Panc1 (cell line): ENCODE data around the gene SUFU. TPM values are rescaled to one million over a fixed set of nuclear protein-coding genes. Genes with fewer than 3 reads are reported as not detected.

ENCODE experiments used
- ATAC-seq: fragments of 200-7000 bp; cut with Tn5 transposase; 2 replicates; pipeline ENCODE4 v1.9.1; 2020; ENCODE audit warnings: mild to moderate bottlenecking, moderate library complexity
- BruUV-seq: library from RNA; stranded (reverse); fragments of 400-500 nt; replicated peaks from 2 replicates; lab custom pipeline; 2021; lab: Mats Ljungman, UMichigan
- CTCF ChIA-PET: fragments of 300-600 bp; sonication (Branson Sonifier 250); formaldehyde crosslinking; loops from one replicate; lab custom pipeline; 2022; ENCODE audit warnings: antibody characterized with exemption; lab: Charles Lee
- POLR2A ChIA-PET: fragments of 300-600 bp; sonication (Branson Sonifier 250); formaldehyde crosslinking; loops from one replicate; lab custom pipeline; 2022; ENCODE audit warnings: antibody characterized with exemption; lab: Charles Lee
- DNase-seq: peaks from one replicate; pipeline ENCODE4 v3.0.0-alpha.2; 2010; ENCODE audit warnings: low read depth, low spot score
- H3K27ac ChIP-seq: 2 replicates; pipeline ENCODE4 v1.5.1; 2011; ENCODE audit warnings: mild to moderate bottlenecking, low read length, inconsistent platforms
- H3K27me3 ChIP-seq: fragments of 200-500 bp; sonication (Bioruptor generic); 2 replicates; pipeline ENCODE4 v1.6.0; 2014; ENCODE audit warnings: low read length, inconsistent platforms; ENCODE audit not compliant: control insufficient read depth, insufficient read depth
- H3K36me3 ChIP-seq: fragments of 200-500 bp; sonication (Bioruptor generic); 2 replicates; pipeline ENCODE4 v1.5.1; 2014; ENCODE audit warnings: inconsistent platforms, mild to moderate bottlenecking, low read length, moderate library complexity; ENCODE audit not compliant: control insufficient read depth, insufficient read depth
- H3K4me1 ChIP-seq: 2 replicates; pipeline ENCODE4 v1.5.1; 2011; ENCODE audit warnings: inconsistent platforms, mild to moderate bottlenecking, low read length, moderate library complexity; ENCODE audit not compliant: control insufficient read depth, insufficient read depth
- H3K4me3 ChIP-seq, 2 experiments: 2 replicates each; pipeline ENCODE4 v1.5.1; 2011 to 2012; ENCODE audit warnings: low read depth in 2 of 2, low read length in 2 of 2, mild to moderate bottlenecking in 2 of 2, inconsistent platforms in 1 of 2, moderate library complexity in 1 of 2
- H3K9me3 ChIP-seq: fragments of 200-500 bp; sonication (Bioruptor generic); 2 replicates; pipeline ENCODE4 v1.5.1; 2014; ENCODE audit warnings: low read depth, mild to moderate bottlenecking, inconsistent platforms, low read length, moderate library complexity; ENCODE audit not compliant: control insufficient read depth, insufficient read depth
- POLR2AphosphoS5 ChIP-seq: IDR thresholded peaks from 2 replicates; pipeline ENCODE4 v1.6.1; 2012; ENCODE audit warnings: mild to moderate bottlenecking, low read depth, low read length, moderate library complexity
- SIN3A ChIP-seq: IDR thresholded peaks from 2 replicates; pipeline ENCODE4 v1.6.1; 2012; ENCODE audit warnings: low read depth, mild to moderate bottlenecking, low read length, moderate library complexity, borderline replicate concordance; ENCODE audit not compliant: insufficient read depth
- TCF7L2 ChIP-seq: IDR thresholded peaks from 2 replicates; pipeline ENCODE4 v1.6.1; 2011; ENCODE audit warnings: mild to moderate bottlenecking, low read depth, low read length, inconsistent platforms
- in situ Hi-C: cut with HindIII; loops from 2 replicates; pipeline ENCODE4 v1.10.0; 2016; ENCODE audit warnings: low sequenced_read_pairs, low pct_unique_long_range_greater_than_20kb
- intact Hi-C: fragments of 100-400 bp; cut with micrococcal nuclease; formaldehyde crosslinking; loops from one replicate; pipeline ENCODE4 v1.10.0; 2022; ENCODE audit not compliant: unreplicated experiment
- total RNA-seq: library from RNA; stranded (reverse); gene quantifications from one replicate; pipeline ENCODE4 v1.2.1, GENCODE V29; 2021; ENCODE audit not compliant: unreplicated experiment
- TF ChIP-seq, protein P1 (sequence below), 2 experiments: IDR thresholded peaks; 2 replicates each; pipeline ENCODE4 v1.6.1; 2011 to 2012; ENCODE audit warnings: low read depth in 2 of 2, control low read depth in 1 of 2, low read length in 1 of 2, mild to moderate bottlenecking in 1 of 2, moderate library complexity in 1 of 2; ENCODE audit not compliant: insufficient read depth in 1 of 2
- TF ChIP-seq, protein P2 (sequence below): fragments of 450-650 bp; IDR thresholded peaks from 2 replicates; pipeline ENCODE4 v1.5.1; 2017; ENCODE audit warnings: mild to moderate bottlenecking

Gene SUFU
- total RNA-seq, 1 experiment from 2014 or later, result 9.5 TPM

DNA sequence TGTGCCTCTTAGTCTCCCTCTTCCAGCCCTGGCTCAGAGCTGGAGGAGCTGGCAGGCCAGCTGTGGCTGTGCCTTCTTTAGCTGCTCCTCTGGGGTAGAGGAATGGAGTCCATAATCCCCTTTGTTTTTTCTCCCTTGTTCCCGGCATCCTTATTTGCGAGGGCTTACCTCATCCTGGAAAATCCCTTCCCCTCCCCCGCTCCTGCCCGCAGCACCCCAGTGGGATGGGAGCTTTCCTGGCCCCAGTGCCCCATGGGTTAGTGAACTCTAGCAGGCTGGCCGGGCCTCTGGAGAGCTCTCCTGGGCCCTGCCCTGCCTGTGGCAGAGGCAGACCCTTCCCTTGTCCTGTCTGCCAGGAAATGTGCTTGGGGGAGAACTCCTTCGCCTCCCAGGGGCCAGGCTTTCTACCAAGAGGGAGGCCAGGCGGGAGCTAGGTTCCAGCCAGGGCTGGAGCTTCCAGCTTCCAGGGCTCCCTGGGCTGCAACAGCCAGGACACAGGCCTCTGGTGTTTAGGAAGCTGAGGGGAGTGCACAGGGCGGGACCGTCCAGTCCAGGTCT lies 124.0 kb downstream of the SUFU start:
- BruUV-seq, result no TSS peak
- CTCF ChIA-PET, result no interaction called here
- no peak overlapping the region for H3K4me3 ChIP-seq
- in situ Hi-C loops, result no loop called here
- peaks cover 36% of the 10 kb centered on the region for H3K4me1 ChIP-seq
- H3K27ac ChIP-seq, result peak overlapping the region; percentile 69
- POLR2A ChIA-PET, result interaction anchor here (0.5 kb wide), 1 partner anchor 67 kb away, joined by 3 read pairs; no protein-coding TSS in a partner anchor
- no peaks in the 10 kb centered on the region for H3K36me3 ChIP-seq
- DNase-seq, result no peak
- ATAC-seq, result peak; percentile 57
- TF ChIP-seq POLR2AphosphoS5 (no peak), TCF7L2 (no peak), SIN3A (no peak)
- TF ChIP-seq, protein P1, sequence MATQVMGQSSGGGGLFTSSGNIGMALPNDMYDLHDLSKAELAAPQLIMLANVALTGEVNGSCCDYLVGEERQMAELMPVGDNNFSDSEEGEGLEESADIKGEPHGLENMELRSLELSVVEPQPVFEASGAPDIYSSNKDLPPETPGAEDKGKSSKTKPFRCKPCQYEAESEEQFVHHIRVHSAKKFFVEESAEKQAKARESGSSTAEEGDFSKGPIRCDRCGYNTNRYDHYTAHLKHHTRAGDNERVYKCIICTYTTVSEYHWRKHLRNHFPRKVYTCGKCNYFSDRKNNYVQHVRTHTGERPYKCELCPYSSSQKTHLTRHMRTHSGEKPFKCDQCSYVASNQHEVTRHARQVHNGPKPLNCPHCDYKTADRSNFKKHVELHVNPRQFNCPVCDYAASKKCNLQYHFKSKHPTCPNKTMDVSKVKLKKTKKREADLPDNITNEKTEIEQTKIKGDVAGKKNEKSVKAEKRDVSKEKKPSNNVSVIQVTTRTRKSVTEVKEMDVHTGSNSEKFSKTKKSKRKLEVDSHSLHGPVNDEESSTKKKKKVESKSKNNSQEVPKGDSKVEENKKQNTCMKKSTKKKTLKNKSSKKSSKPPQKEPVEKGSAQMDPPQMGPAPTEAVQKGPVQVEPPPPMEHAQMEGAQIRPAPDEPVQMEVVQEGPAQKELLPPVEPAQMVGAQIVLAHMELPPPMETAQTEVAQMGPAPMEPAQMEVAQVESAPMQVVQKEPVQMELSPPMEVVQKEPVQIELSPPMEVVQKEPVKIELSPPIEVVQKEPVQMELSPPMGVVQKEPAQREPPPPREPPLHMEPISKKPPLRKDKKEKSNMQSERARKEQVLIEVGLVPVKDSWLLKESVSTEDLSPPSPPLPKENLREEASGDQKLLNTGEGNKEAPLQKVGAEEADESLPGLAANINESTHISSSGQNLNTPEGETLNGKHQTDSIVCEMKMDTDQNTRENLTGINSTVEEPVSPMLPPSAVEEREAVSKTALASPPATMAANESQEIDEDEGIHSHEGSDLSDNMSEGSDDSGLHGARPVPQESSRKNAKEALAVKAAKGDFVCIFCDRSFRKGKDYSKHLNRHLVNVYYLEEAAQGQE (IDR thresholded peaks at IDR 0.05; ENCODE audit: insufficient read depth in 1 of 2, low read depth in 2 of 2, low read length in 1 of 2), result no peak
- TF ChIP-seq, protein P2, sequence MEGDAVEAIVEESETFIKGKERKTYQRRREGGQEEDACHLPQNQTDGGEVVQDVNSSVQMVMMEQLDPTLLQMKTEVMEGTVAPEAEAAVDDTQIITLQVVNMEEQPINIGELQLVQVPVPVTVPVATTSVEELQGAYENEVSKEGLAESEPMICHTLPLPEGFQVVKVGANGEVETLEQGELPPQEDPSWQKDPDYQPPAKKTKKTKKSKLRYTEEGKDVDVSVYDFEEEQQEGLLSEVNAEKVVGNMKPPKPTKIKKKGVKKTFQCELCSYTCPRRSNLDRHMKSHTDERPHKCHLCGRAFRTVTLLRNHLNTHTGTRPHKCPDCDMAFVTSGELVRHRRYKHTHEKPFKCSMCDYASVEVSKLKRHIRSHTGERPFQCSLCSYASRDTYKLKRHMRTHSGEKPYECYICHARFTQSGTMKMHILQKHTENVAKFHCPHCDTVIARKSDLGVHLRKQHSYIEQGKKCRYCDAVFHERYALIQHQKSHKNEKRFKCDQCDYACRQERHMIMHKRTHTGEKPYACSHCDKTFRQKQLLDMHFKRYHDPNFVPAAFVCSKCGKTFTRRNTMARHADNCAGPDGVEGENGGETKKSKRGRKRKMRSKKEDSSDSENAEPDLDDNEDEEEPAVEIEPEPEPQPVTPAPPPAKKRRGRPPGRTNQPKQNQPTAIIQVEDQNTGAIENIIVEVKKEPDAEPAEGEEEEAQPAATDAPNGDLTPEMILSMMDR, result no peak
- H3K27me3 ChIP-seq, result no peaks in the 10 kb centered on the region
- intact Hi-C loops, result no loop called here
- H3K9me3 ChIP-seq, result no peaks in the 10 kb centered on the region

DNA sequence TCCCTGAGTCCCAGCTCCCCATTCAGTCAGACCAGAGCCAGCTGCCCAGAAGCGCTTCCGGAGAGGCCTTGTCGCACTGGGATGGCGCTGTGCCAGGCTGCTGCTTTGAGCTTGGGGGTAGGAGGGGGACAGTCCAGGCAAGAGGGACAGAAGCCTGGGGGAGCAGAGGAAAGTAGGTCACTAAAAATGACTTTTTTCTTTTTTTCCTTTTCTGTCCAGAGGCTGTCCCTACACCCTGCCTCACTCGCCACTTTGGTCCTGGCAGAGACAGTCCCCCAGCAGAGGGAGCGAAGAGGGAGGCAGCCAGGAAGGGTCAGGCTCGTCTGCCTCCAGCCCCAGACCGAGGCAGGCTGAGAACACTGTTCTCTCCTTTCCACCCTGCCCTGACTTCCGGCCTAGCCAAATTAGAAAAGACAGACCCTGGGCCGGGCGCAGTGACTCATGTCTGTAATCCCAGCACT lies 124.7 kb downstream of the SUFU start:
- no peaks in the 10 kb centered on the region for H3K27me3 ChIP-seq
- ATAC-seq (peak; percentile 2; the same call in 1 of the 2 replicates), DNase-seq (no peak)
- peaks cover 36% of the 10 kb centered on the region for H3K4me1 ChIP-seq
- ChIA-PET POLR2A (no interaction called here), CTCF (no interaction called here)
- H3K9me3 ChIP-seq, result no peaks in the 10 kb centered on the region
- no peak overlapping the region for H3K4me3 ChIP-seq
- no TSS peak for BruUV-seq
- no peaks in the 10 kb centered on the region for H3K36me3 ChIP-seq
- in situ Hi-C loops (no loop called here), intact Hi-C loops (no loop called here)
- TF ChIP-seq SIN3A (no peak), POLR2AphosphoS5 (no peak), TCF7L2 (no peak)
- TF ChIP-seq, protein P2, result no peak
- TF ChIP-seq, protein P1 (IDR thresholded peaks at IDR 0.05; ENCODE audit: insufficient read depth in 1 of 2, low read depth in 2 of 2, low read length in 1 of 2), result no peak
- peak overlapping the region; percentile 69 for H3K27ac ChIP-seq
